Mucosa of descending colon (tissue), 3 donors: ENCODE results near the gene ACOT8. TPM values are rescaled to one million over a fixed set of nuclear protein-coding genes. Genes with fewer than 3 reads are reported as not detected.
A peak's percentile ranks its signal among the peaks of the same experiment; 100 is the strongest.

Experiments
- ATAC-seq: fragments of 200-7000 bp; cut with Tn5 transposase; one replicate; pipeline ENCODE4 v1.9.1; 2020; ENCODE audit warnings: mild to moderate bottlenecking, moderate library complexity
- DNase-seq, 3 donors: peaks; one replicate each; pipeline ENCODE4 v3.0.0-alpha.2; 2020
- H3K36me3 ChIP-seq: fragments of 200-600 bp; one replicate; pipeline ENCODE4 v1.8.0; 2021; ENCODE audit warnings: low read depth, mild to moderate bottlenecking
- H3K4me1 ChIP-seq: fragments of 200-600 bp; one replicate; pipeline ENCODE4 v1.8.0; 2021; ENCODE audit warnings: low read depth, mild to moderate bottlenecking
- H3K4me3 ChIP-seq: fragments of 200-600 bp; one replicate; pipeline ENCODE4 v1.8.0; 2021; ENCODE audit warnings: mild to moderate bottlenecking
- H3K9me3 ChIP-seq: fragments of 200-600 bp; one replicate; pipeline ENCODE4 v1.8.0; 2021; ENCODE audit warnings: mild to moderate bottlenecking
- CTCF ChIP-seq: fragments of 200-600 bp; IDR thresholded peaks from one replicate; pipeline ENCODE4 v1.8.0; 2022; ENCODE audit warnings: antibody characterized with exemption, mild to moderate bottlenecking
- intact Hi-C, 2 donors: fragments of 100-400 bp; cut with DNase I in 1 of 2; cut with micrococcal nuclease in 1 of 2; formaldehyde crosslinking; loops; one replicate each; pipeline versions ENCODE4 v1.11.0 to v1.11.1; 2022; cut with DNase I, micrococcal nuclease
- total RNA-seq, 3 donors: library from RNA; stranded (reverse); fragmentation: NEBNext Ultra II Directional in 2 of 3; extraction: Animal tissue kit (Norgen Biotek cat#: 25700) in 2 of 3; gene quantifications; one replicate each; pipeline versions ENCODE4 v1.2.1 to v1.2.4, GENCODE V29; 2021 to 2023
- donor health status: DM: no; HTN: no; CAD: no; lungs with moderate emphysema.
- donor health status: DM: no; HTN: no; CAD: no.
- donor health status: DM: no; HTN: yes; CAD: no.

The ACOT8 gene
- total RNA-seq, 3 donors from 2014 or later = 31.1 to 61.0 (median 32.9) TPM

DNA sequence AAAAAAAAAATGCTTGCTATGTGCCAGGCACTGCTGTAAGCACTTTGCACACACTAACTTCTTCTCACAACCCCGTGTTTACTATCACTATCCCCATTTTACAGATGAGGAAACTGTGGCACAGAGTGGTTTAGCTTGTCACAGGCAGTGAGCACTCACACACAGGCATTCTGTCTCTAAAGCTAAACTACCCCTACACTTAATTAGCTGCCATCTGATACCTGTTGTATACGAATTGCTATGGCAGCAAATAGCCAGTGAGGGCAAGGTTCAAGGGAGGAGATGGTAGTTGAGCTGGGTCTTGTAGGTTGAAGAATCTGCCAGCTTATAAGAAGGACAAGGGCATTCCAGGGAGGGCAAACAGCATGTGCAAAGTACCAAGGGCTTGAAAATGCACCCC, 35.2 kb downstream of the ACOT8 start:
- peak in 1 of 3 donors; percentile 77 for DNase-seq
- Histone ChIP-seq H3K9me3 (no peaks in the 10 kb centered on the region), H3K4me1 (peaks cover 11% of the 10 kb centered on the region), H3K36me3 (no peaks in the 10 kb centered on the region), H3K4me3 (no peak overlapping the region)
- ATAC-seq = peak; percentile 85
- TF ChIP-seq CTCF = no peak
- intact Hi-C loops = loop anchor here in 1 of 2 donors (10.0 kb wide), 1 partner anchor 113 kb away; the partner anchor contains the start of gene PCIF1

DNA sequence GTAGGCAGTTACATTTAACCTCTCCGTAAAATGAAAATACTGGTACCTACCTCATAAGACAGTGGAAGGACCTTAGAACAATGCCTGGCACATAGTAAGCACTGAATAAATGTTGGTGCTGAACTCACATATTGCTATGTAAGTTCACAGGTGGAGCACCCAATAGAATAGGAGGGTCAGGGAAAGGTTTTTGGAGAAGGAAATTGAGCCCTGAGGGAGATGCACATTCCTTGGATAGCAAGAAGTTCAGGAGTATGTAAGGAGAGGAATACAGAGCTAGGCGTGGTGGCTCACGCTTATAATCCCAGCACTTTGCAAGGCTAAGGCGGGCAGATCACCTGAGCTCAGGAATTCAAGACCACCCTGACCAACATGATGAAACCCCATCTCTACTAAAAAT, 37.7 kb downstream of the ACOT8 start:
- no peak for DNase-seq
- intact Hi-C loops = no loop called here
- H3K36me3 ChIP-seq = no peaks in the 10 kb centered on the region
- no peaks in the 10 kb centered on the region for H3K9me3 ChIP-seq
- H3K4me1 ChIP-seq = peaks cover 11% of the 10 kb centered on the region
- no peak for ATAC-seq
- H3K4me3 ChIP-seq = no peak overlapping the region
- TF ChIP-seq CTCF = no peak

GRCh38 chr20:45818239-45818638, 39.0 kb downstream of the ACOT8 start:
- no peak for TF ChIP-seq CTCF
- Histone ChIP-seq H3K36me3 (no peaks in the 10 kb centered on the region), H3K4me3 (no peak overlapping the region), H3K4me1 (peaks cover 10% of the 10 kb centered on the region), H3K9me3 (no peaks in the 10 kb centered on the region)
- DNase-seq = no peak
- ATAC-seq = no peak
- intact Hi-C loops = no loop called here

GRCh38 chr20:45817376-45818194, 39.6 kb downstream of the ACOT8 start:
- Histone ChIP-seq H3K36me3 (no peaks in the 10 kb centered on the region), H3K4me3 (no peak overlapping the region), H3K9me3 (no peaks in the 10 kb centered on the region), H3K4me1 (peaks cover 9% of the 10 kb centered on the region)
- intact Hi-C loops = no loop called here
- ATAC-seq (no peak), DNase-seq (no peak)
- TF ChIP-seq CTCF = no peak

DNA sequence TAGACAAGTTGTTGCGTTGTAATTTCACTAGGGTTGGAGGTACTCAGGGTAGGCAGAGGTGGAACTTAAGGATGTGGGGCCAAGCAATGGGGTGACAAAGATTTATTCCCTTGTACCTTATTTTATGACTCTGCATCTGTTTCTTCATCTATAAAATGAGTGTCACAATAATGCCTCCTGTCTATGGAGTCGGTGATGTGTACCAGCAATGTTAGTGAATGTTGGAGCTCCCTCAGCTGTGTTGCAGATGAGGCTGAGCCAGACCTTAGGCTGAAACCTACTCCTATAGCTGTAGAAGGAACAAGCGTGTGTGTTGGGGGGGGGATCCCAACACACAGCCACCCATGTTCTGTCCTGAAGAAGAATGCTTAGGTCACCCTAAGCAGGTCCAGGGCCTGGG, 40.2 kb downstream of the ACOT8 start:
- no peaks in the 10 kb centered on the region for H3K36me3 ChIP-seq
- intact Hi-C loops = no loop called here
- peaks cover 6% of the 10 kb centered on the region for H3K4me1 ChIP-seq
- DNase-seq = no peak
- TF ChIP-seq CTCF = no peak
- no peak overlapping the region for H3K4me3 ChIP-seq
- no peaks in the 10 kb centered on the region for H3K9me3 ChIP-seq
- ATAC-seq = no peak
